GM23248 (cell line): ENCODE data around the gene CXCR5. TPM values are rescaled to one million over a fixed set of nuclear protein-coding genes. Genes with fewer than 3 reads are reported as not detected.

Experiments
- DNase-seq: peaks from one replicate; pipeline ENCODE4 v3.0.0-alpha.2; 2015
- H2AFZ ChIP-seq: fragments of 200-600 bp; sonication (generic); 2 replicates; pipeline ENCODE4 v1.6.1; 2016; ENCODE audit warnings: antibody characterized with exemption
- H3F3A ChIP-seq: fragments of 200-600 bp; sonication (generic); 2 replicates; pipeline ENCODE4 v1.6.1; 2016; ENCODE audit warnings: mild to moderate bottlenecking, antibody characterized with exemption, mixed run types; ENCODE audit not compliant: insufficient read depth
- H3K27ac ChIP-seq: fragments of 200-600 bp; sonication (generic); 2 replicates; pipeline ENCODE4 v1.5.1; 2016; ENCODE audit warnings: mild to moderate bottlenecking
- H3K27me3 ChIP-seq: fragments of 200-600 bp; sonication (generic); replicated peaks from 2 replicates; pipeline ENCODE4 v1.6.1; 2016; ENCODE audit warnings: mild to moderate bottlenecking; ENCODE audit not compliant: insufficient read depth
- H3K36me3 ChIP-seq: fragments of 200-600 bp; sonication (generic); 2 replicates; pipeline ENCODE4 v1.6.1; 2016; ENCODE audit warnings: low read depth, mild to moderate bottlenecking
- H3K4me1 ChIP-seq: fragments of 200-600 bp; sonication (generic); 2 replicates; pipeline ENCODE4 v1.6.1; 2016; ENCODE audit warnings: mild to moderate bottlenecking; ENCODE audit not compliant: insufficient read depth
- H3K4me2 ChIP-seq: fragments of 200-600 bp; sonication (generic); one replicate; pipeline ENCODE4 v1.6.1; 2016; ENCODE audit warnings: mild to moderate bottlenecking; ENCODE audit not compliant: unreplicated experiment
- H3K4me3 ChIP-seq: fragments of 200-600 bp; sonication (generic); 2 replicates; pipeline ENCODE4 v1.5.1; 2016; ENCODE audit warnings: mild to moderate bottlenecking
- H3K79me2 ChIP-seq: fragments of 200-600 bp; sonication (generic); 2 replicates; pipeline ENCODE4 v1.6.1; 2016; ENCODE audit warnings: mild to moderate bottlenecking; ENCODE audit not compliant: insufficient read depth
- H3K9ac ChIP-seq: fragments of 200-600 bp; sonication (generic); 2 replicates; pipeline ENCODE4 v1.6.1; 2016; ENCODE audit warnings: mild to moderate bottlenecking
- H3K9me2 ChIP-seq: fragments of 200-600 bp; sonication (generic); 2 replicates; pipeline ENCODE4 v1.6.1; 2016; ENCODE audit warnings: mixed run types, mild to moderate bottlenecking, moderate library complexity; ENCODE audit not compliant: insufficient read depth
- H3K9me3 ChIP-seq: fragments of 200-600 bp; sonication (generic); one replicate; pipeline ENCODE4 v1.6.1; 2017; ENCODE audit warnings: low read depth
- H4K20me1 ChIP-seq: fragments of 200-600 bp; sonication (generic); 2 replicates; pipeline ENCODE4 v1.6.0; 2016; ENCODE audit not compliant: insufficient read depth
- EZH2 ChIP-seq: fragments of 200-600 bp; sonication (generic); IDR thresholded peaks from 2 replicates; pipeline ENCODE4 v1.6.1; 2018; ENCODE audit warnings: antibody characterized with exemption, mild to moderate bottlenecking; ENCODE audit not compliant: insufficient read depth, poor library complexity, severe bottlenecking
- EZH2phosphoT487 ChIP-seq: fragments of 200-600 bp; sonication (generic); IDR thresholded peaks from 2 replicates; pipeline ENCODE4 v1.6.1; 2018; ENCODE audit warnings: antibody characterized with exemption, moderate library complexity, mild to moderate bottlenecking, low read depth; ENCODE audit not compliant: insufficient read depth
- WGBS, 2 experiments: methylation state at CpG; one replicate each; pipeline ENCODE4 v1.1.6; 2015 to 2017; ENCODE audit warnings: low lambda C conversion rate in 2 of 2, low coverage in 1 of 2; ENCODE audit errors: missing lambda C conversion rate in 2 of 2; 5-methylcytosine and 5-hydroxymethylcytosine counted together
- in situ Hi-C: fragments of 300-500 bp; cut with MboI; formaldehyde crosslinking; loops from 2 replicates; pipeline ENCODE4 v1.15.0; 2020
- polyA plus RNA-seq: library from polyadenylated mRNA; unstranded; fragments of >200 nt; fragmentation: Nextera tagmentation; extraction: Ambion mirVana; gene quantifications from 2 replicates; pipeline ENCODE4 v1.2.1, GENCODE V29; 2016
- total RNA-seq: library from RNA; depleted of rRNA; stranded (reverse); fragments of >200 nt; shearing (Covaris generic); gene quantifications from 2 replicates; pipeline ENCODE4 v1.2.3, GENCODE V29; 2014

Gene CXCR5
- total and polyA plus RNA-seq, 2 experiments from 2014 or later, result not detected

DNA sequence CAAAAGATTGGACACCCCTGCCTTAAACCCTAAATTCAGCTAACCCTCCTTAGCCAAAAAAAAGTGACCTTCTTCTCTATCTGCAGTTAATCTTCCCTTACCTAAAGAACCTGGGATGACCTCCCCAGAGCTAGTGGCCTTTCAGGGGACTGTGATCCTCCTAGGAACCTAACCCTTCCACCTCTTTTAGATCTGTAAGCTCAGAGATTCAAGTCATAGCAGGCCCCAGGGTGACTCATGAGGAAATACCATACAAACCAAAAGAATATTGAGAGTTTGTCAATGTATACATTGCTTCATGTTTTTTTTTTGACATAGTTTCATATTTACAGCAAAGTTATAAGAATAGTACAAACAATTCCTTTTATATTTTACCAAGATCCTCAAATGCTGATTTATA is 38.3 kb upstream of the CXCR5 start:
- Histone ChIP-seq H3K27me3 (0 out of 2 replicates have a peak, but pooled peaks cover 6% of the 10 kb centered on the region), H3K9me2 (no peaks in the 10 kb centered on the region), H2AFZ (peak overlapping the region; percentile 55; the same call in 1 of the 2 replicates), H3K4me2 (peak overlapping the region; percentile 43), H3F3A (no peaks in the 10 kb centered on the region), H3K79me2 (no peaks in the 10 kb centered on the region), H3K36me3 (no peaks in the 10 kb centered on the region), H3K9me3 (no peaks in the 10 kb centered on the region), H3K27ac (no peak overlapping the region), H3K4me3 (no peak overlapping the region), H3K9ac (no peak overlapping the region), H4K20me1 (no peaks in the 10 kb centered on the region), H3K4me1 (peaks cover 10% of the 10 kb centered on the region)
- in situ Hi-C loops, result no loop called here
- TF ChIP-seq EZH2phosphoT487 (no peak), EZH2 (no peak)
- peak; percentile 63 for DNase-seq

DNA sequence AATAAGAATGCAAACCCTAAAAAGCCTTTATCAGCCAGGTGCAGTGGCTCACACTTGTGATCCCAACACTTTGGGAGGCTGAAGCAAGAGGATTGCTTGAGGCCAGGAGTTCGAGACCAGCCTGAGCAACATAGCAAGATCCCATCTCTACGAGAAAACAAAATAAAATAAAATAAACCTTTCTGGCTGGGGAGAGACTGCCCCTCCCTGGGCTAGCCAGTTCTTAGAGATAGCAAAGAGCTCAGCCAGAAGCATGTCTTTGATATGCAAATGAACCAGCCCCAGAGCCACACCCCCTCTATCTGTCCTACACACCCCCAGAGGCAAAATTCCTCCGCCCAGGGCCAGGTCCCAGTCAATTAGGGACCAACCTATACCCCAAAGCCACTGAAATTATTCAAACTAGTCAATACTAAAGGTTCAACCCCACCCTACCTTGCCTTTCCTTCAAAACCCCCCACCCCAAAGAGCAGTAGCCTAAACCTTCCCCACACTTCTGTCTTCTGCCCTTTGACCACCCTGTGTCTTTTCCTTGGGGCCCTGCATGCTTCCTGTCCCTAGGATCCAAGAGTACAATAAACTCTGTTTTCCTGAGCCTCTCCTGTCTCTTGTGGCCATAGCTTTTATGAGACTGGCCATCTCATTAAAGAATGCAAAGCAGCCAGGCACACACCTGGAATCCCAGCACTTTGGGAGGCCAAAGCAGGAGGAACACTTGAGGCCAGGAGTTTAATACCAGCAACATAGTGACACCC is 37.3 kb upstream of the CXCR5 start:
- H3K36me3 ChIP-seq, result no peaks in the 10 kb centered on the region
- no peaks in the 10 kb centered on the region for H3K9me3 ChIP-seq
- no peak overlapping the region for H3K4me3 ChIP-seq
- no peaks in the 10 kb centered on the region for H3K79me2 ChIP-seq
- TF ChIP-seq EZH2phosphoT487 (no peak), EZH2 (no peak)
- H4K20me1 ChIP-seq, result no peaks in the 10 kb centered on the region
- in situ Hi-C loops, result no loop called here
- no peak overlapping the region for H3K9ac ChIP-seq
- H3K9me2 ChIP-seq, result no peaks in the 10 kb centered on the region
- no peak overlapping the region for H3K4me2 ChIP-seq
- H3K4me1 ChIP-seq, result peaks cover 10% of the 10 kb centered on the region
- 91 to 94% methylated on average over 3 of the region's 3 CpGs for WGBS, 2 experiments
- no peak overlapping the region for H3K27ac ChIP-seq
- 0 out of 2 replicates have a peak, but pooled peaks cover 6% of the 10 kb centered on the region for H3K27me3 ChIP-seq
- no peak overlapping the region for H2AFZ ChIP-seq
- H3F3A ChIP-seq, result no peaks in the 10 kb centered on the region
- no peak for DNase-seq

DNA sequence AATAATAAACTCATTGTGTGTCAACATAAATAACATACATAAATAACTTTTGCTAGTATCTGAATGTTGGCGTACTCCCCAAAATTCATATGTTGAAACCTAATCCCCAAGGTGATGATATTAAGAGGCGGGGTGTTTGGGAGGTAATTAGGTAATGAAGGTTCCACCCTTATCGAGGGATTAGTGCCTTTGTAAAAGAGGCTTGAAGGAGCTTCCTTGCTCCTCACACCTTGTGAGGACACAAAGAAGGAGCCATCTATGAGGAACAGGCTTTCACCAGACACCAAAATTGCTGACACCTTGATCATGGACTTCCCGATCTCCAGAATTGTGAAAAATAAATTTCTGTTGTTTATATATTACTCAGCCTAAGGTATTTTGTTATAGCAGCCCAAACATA is 33.9 kb upstream of the CXCR5 start:
- H3K9ac ChIP-seq, result no peak overlapping the region
- no peak overlapping the region for H3K27ac ChIP-seq
- no peaks in the 10 kb centered on the region for H3K36me3 ChIP-seq
- whole genome bisulfite sequencing, 2 experiments, result 79 to 83% methylated on average over 4 of the region's 4 CpGs
- H3K9me3 ChIP-seq, result no peaks in the 10 kb centered on the region
- no peak for DNase-seq
- H4K20me1 ChIP-seq, result no peaks in the 10 kb centered on the region
- H3K27me3 ChIP-seq, result 0 out of 2 replicates have a peak, but pooled peaks cover 6% of the 10 kb centered on the region
- H3K4me2 ChIP-seq, result no peak overlapping the region
- no peaks in the 10 kb centered on the region for H3K9me2 ChIP-seq
- in situ Hi-C loops, result no loop called here
- H2AFZ ChIP-seq, result no peak overlapping the region
- TF ChIP-seq EZH2 (no peak), EZH2phosphoT487 (no peak)
- no peak overlapping the region for H3K4me3 ChIP-seq
- H3K79me2 ChIP-seq, result no peaks in the 10 kb centered on the region
- H3F3A ChIP-seq, result no peaks in the 10 kb centered on the region
- H3K4me1 ChIP-seq, result peaks cover 10% of the 10 kb centered on the region

DNA sequence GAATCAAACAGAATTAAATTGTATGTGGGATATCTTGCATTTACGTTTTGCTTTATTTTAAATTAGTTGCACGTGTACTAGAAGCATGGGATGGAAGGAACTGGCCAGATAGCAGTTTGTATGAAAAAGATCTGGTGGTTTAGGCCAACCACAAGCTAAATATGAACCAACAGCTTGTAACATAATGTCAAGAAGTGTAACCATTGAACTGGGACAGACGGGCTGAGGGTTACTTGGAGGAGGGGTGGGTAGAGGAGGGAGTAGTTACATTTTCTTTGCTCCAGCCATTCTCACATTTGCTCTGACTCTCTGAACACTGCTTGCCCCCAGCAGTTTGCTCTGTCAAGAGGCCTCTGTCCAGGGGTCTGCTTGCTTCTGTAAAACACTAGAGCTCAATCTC is 31.7 kb upstream of the CXCR5 start:
- no peak overlapping the region for H3K27ac ChIP-seq
- WGBS, 2 experiments, result 54 to 55% methylated on average over 3 of the region's 3 CpGs
- H3K4me3 ChIP-seq, result no peak overlapping the region
- no peaks in the 10 kb centered on the region for H3K9me3 ChIP-seq
- in situ Hi-C loops, result no loop called here
- no peak overlapping the region for H2AFZ ChIP-seq
- no peak overlapping the region for H3K9ac ChIP-seq
- H3K4me1 ChIP-seq, result no peaks in the 10 kb centered on the region
- no peaks in the 10 kb centered on the region for H3K36me3 ChIP-seq
- H3K9me2 ChIP-seq, result no peaks in the 10 kb centered on the region
- H3K27me3 ChIP-seq, result 0 out of 2 replicates have a peak, but pooled peaks cover 6% of the 10 kb centered on the region
- H3K4me2 ChIP-seq, result no peak overlapping the region
- DNase-seq, result no peak
- H3K79me2 ChIP-seq, result no peaks in the 10 kb centered on the region
- H4K20me1 ChIP-seq, result no peaks in the 10 kb centered on the region
- no peaks in the 10 kb centered on the region for H3F3A ChIP-seq
- TF ChIP-seq EZH2phosphoT487 (no peak), EZH2 (no peak)
